NCI-H510A treated with DMSO at 0.1 percent for 48 hours (cell line): ENCODE measurements around the gene NPIPB13.
"Not testable (repeated sequence)": the region's sequence is repeated elsewhere in the genome, so short reads cannot be mapped to it uniquely, and the experiment has no call there.

Experiments used
- DNase-seq: peaks from one replicate; lab custom pipeline; 2025; lab: John Stamatoyannopoulos, UW

NPIPB13 gene

DNA sequence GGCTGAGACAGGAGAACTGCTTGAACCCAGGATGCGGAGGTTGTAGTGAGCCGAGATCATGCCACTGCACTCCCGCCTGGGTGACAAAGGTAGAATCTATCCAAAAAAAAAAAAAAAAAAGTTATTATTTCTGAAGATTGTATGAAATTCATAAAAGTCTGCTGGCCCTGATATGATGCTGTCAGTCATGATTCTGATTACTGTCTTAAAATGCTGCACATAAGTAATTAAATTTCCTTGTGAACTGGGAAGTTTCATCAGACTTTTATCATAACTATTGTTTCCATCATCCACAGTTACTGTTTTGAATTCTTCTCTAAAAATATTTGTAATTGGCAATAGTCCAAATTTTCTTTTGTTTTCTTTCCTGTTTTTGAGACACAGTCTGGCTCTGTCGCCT is at the start of gene NPIPB13:
Gene NPIPB13 (minus strand): TSS at position 101 of the 400 bp plus-strand sequence. CDS start 2,906 bp downstream, outside the sequence.
- not testable (repeated sequence) for DNase-seq

DNA sequence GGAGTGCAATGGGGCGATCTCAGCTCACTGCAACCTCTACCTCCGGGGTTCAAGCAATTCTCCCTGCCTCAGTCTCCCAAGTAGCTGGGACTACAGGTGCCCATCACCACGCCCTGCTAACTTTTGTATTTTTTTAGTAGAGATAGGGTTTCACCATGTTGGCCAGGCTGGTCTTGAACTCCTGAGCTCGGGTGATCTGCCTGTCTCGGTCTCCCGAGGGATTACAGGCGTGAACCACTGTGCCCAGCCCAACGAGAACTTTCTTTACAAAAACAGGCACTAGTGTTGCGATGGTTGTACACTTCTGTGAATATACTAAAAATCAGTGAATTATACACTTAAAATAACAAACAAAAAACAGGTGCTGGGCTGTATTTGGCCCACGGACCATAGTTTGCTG is 34.1 kb upstream of the NPIPB13 start:
- DNase-seq: not testable (repeated sequence)

DNA sequence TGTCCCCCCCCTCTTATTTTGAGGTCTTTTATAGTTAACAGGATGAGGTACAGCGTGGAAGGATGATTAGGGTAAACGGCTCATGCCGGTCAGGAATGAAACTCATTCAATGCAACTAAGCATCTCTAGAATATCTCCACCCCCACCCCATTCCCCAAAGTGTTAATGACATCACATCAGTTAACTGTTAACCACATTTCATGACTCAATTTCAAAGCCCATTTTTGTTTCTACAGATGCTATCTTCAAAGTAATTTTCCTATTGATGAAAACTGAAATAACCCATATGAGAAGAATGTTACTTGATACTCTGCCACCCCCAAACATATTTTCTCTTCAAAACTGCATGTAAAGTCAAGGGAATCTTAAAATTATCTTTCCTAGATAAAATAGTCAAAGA is 30.2 kb upstream of the NPIPB13 start:
- DNase-seq: not testable (repeated sequence)

- not testable (repeated sequence) for DNase-seq
Observed at GRCh38 chr16:30217082-30217481, 31.2 kb downstream of the NPIPB13 start.

DNA sequence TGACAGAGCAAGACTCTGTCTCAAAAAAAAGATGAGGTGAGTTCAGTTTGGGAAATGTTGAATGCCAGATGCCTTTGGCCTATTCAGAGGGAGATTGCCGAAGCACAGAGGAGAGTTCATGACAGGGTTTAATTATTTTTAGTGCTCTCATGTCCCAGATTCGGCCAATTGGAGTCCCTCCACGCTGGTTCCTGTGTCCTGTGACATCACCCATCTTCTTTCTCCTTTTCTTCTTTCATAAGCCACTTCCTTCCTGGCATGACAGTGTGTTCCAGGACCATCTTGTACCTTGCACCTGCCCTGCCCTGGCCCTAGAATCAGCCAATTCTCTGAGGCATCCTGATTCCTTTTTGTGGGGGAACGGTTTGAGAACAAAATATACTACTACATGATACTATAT is 36.9 kb downstream of the NPIPB13 start:
- not testable (repeated sequence) for DNase-seq

GRCh38 chr16:30209032-30209431 is 39.2 kb downstream of the NPIPB13 start:
- not testable (repeated sequence) for DNase-seq

GRCh38 chr16:30207063-30207704 is 41.1 kb downstream of the NPIPB13 start:
- not testable (repeated sequence) for DNase-seq

GRCh38 chr16:30206252-30206651 is 42.0 kb downstream of the NPIPB13 start:
- DNase-seq: not testable (repeated sequence)

DNA sequence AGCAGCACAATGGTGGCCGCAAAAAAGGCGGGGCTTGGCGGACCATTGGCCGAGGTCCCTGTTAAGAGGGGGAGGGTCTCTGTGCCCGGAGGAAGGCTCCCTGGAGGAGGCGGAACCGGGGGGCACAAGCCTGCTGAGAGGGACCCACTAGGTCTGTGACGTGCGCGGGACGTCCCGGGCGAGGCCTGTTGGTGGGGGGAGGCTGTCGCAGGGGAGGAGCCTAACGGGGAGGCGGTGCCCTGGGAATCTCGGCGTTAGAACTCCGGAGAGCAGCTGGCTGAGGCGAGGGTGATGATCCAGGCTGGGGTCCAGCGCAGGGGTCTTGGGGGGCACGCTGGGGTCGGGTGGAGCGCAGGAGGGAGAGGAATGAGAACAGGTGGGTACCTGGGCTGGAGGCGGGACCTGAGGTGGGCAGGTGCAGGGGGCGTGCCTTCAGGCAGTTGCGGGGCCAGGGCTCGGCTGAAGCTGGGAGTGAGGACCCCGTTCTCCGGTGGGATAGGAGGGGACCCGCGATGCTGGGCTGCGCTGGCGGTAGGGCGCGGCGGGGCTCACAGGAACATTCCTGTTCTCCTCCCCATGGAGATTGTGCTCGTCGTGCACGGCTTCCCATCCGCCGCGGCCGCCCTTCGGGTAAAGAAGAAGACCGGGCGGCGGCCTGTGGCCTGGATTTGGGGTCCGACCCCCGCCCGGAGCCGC is 42.6 kb downstream of the NPIPB13 start:
- DNase-seq: not testable (repeated sequence)

DNA sequence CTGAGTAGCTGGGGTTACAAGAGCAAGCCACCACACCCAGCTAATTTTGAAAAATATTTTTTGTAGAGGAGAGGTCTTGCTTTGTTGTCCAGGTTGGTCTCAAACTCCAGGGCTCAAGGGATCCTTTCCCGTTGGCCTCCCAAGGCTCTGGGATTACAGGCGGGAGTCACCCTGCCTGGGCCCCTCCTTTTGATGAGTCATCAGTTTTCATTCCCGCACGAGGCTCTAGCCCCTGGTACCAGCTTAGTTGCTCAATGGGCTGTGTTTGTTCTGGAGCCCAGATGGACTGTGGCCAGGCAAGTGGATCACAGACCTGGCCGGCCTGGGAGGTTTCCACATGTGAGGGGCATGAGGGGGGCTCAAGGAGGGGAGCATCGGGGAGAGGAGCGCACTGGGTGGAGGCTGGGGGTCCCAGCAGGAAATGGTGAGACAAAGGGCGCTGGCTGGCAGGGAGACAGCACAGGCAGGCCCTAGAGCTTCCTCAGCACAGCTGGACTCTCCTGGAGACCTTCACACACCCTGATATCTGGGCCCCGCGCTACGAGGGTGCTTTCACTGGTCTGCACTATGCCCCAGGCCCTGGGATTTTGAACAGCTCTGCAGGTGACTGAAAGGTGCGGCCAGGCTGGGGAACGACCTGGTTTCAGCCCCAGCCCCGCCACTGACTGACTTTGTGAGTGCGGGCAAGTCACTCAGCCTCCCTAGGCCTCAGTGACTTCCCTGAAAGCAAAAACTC is 48.5 kb downstream of the NPIPB13 start:
- not testable (repeated sequence) for DNase-seq

GRCh38 chr16:30199049-30199448 is 49.2 kb downstream of the NPIPB13 start, which contains the start of gene SULT1A3:
SULT1A3 (plus strand) TSS chr16:30199255; CDS start chr16:30200729, 1,474 bp downstream.
- not testable (repeated sequence) for DNase-seq
